Measurements from ENCODE around the gene OR10W1.

Gene OR10W1, protein sequence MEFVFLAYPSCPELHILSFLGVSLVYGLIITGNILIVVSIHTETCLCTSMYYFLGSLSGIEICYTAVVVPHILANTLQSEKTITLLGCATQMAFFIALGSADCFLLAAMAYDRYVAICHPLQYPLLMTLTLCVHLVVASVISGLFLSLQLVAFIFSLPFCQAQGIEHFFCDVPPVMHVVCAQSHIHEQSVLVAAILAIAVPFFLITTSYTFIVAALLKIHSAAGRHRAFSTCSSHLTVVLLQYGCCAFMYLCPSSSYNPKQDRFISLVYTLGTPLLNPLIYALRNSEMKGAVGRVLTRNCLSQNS

DNA sequence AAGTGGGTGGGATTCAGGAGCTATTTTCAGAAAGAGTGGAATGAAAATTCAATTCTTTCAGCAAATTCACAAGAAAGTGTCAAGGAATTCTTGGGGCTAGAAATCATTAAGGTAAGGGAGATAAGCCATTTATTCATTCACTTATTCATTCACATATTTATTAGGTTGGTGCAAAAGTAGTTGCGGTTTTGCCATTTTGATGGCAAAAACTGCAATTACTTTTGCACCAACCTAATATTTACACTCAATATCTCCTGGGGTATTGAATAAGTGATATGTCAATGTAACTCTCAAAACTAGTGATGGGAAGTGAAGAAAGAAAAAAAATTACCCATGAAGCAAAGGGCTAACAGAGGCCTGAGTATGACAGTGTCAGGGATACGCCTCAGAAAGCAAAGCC lies at the start of gene OR10W1:
TSS of gene OR10W1 (minus strand) at position 119 of the 400 bp plus-strand sequence. CDS start 402 bp downstream, outside the sequence.
- DNase-seq (ENCODE audit: low read depth, low spot score) = no peak

DNA sequence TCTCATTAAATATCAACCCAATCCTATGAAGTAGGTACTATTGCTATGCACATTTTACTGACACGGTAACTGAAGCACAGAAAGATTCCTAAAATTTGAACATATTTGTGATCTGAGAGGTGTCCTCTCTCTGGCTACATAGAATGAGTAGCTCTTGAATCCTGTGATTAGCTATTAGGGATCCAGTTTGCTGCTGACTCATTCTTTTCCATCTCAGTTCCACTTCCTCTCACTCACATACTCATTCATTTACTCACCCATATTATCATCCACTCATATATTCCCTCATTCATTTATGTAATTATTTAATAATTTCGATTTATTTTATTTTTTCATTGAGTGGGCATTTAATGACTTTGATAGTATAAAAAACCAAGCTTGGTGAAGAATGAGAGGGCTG lies 48.1 kb upstream of the OR10W1 start:
- DNase-seq (ENCODE audit: low read depth, low spot score) = no peak

DNA sequence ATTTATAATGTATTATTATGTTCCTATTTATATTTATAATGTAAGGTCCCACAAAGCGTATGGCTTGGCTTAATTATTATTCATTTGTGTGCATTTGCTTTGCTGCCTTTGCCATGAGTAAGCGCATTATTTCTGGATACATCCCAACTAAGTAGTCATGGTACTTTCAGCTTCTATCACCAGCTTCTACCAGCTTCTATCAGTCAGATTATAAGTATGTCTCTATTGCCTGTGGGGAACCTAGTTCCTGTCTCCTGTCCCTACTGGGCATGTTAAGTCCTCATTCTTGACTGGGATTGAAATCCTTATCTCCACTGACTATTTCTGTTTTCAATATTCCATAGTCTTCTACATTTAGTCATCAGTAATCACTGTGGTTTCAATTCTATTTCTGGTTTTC lies 33.5 kb upstream of the OR10W1 start:
- DNase-seq (ENCODE audit: low read depth, low spot score) = no peak

DNA sequence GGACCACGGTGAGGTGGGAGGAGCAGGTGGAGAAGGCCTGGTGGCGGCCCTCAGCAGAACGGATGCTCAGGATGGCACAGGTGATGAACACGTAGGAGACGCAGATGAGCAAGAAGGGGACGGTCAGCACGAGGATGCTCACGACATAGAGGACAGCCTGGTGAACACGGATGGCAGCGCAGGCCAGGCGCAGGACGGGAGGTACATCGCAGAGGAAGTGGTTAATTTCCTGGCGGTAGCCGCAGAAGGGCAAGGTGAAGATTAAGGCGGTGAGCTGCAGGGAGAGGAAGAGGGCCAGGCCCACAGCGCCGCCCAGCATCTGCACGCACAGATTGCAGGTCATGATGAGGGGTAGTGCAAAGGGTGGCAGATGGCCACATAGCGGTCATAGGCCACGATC lies 24.0 kb upstream of the OR10W1 start:
- DNase-seq (ENCODE audit: low read depth, low spot score) = no peak

DNA sequence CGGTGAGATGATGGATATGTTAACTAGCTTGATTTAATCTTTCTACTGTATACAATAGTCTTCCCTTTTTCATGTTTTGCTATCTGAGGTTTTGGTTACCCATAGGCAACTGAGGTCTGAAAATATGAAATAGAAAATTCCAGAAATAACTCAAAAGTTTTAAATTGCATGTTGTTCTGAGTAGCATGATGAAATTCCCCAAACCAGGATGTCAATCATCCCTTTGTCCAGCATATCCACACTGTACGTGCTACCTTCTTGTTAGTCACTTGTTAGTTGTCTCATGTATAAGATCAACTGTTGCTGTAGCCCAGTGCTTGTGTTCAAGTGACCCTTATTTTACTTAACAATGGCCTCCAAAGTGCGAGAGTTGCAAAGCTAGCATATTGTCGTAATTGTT lies 21.2 kb upstream of the OR10W1 start:
- DNase-seq (ENCODE audit: low read depth, low spot score) = no peak

DNA sequence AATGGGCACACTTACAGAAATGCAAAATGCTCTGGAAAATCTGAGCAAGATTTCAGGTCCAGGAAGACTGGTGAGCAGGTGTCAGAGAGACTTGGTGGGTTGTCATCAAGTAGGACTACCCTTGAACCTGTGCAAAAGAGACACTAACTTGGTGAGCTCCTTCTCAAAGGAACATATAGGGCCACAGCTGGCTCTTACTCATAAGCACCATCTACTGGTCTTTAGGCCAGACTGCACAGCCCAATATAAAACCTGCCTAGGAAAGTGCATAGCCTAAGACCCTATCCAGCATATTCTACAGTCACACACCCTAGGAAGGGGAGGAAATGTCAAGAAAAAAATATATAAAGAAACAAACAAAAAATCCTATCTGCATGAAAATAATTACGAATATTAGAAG lies 18.2 kb upstream of the OR10W1 start:
- DNase-seq (ENCODE audit: low read depth, low spot score) = peak; percentile 13

DNA sequence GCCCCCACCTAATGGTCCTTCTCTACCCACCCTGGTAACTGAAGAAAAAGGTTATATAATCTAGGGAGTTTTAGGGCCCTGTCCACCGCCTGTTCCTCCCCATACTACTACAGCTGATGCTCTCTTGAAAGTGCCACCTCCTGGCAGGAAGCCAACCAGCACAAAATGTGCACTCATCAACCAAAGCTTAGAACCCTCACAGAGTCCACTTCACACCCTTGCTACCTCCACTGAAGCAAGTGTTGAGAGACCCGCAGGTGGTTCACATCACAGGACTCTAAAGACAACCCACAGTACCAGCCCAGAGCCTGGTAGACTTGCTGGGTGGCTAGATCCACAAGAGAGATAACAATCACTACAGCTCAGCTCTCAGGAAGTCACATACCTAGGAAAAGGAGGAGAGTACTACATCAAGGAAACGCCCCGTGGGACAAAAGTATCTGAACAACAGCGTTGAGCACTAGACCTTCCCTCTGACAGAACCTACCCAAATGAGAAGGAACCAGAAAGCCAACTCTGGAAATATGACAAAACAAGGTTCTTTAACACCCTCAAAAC lies 17.5 kb upstream of the OR10W1 start:
- DNase-seq (ENCODE audit: low read depth, low spot score) = no peak

DNA sequence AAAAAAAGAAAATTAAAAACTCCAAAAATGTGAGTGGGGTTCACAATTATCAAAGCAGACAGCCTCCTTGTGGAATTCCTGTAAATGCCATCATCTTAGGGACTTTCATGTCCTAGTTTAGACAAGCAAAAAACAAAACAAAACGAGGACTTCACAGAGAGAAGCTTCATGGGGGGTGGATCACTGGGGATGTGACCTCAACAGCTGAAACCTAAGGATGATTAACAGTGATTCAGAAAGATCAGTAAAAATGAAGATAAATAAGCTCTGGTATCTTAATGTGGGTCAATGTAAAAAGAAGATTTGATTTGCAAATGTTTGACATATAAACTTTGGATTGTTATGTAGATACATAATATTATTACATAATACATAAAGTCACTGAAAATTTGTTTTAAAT lies 8.1 kb upstream of the OR10W1 start:
- no peak for DNase-seq (ENCODE audit: low read depth, low spot score)

DNA sequence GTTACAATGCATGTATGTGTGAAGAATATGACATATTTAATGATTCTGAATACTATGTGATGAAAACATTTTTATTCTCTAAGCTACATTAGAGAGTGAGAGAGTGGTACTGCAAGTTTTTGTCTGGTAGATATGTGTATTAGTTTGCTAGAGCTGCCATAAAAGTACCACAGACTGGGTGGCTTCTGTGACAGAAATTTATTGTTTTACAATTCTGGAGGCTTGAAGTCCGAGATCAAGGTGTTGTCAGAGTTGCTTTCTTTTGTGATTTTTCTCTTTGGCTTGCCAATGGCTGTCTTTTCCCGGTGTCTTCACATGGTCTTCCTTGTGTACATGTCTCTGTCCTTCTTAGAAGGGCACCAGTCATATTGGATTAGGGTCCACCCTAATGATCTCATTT lies 6.9 kb upstream of the OR10W1 start:
- no peak for DNase-seq (ENCODE audit: low read depth, low spot score)

DNA sequence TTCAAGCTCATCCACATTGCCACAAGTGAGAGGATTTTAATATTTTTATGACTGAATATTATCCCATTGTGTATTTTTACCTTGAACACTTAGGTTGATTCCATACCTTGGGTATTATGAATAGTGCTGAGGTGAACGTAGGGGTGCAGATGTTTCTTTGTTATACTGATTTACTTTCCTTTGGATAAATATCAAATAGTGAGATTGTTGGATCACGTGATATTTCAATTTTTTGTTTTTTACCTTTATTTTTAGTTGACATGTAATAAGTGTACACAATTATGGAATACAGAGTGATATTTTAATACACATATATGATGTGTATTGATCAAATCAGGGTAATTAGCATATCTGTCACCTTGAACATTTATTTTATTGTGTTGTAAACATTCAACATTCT lies 8.1 kb downstream of the OR10W1 start:
- DNase-seq (ENCODE audit: low read depth, low spot score) = no peak

DNA sequence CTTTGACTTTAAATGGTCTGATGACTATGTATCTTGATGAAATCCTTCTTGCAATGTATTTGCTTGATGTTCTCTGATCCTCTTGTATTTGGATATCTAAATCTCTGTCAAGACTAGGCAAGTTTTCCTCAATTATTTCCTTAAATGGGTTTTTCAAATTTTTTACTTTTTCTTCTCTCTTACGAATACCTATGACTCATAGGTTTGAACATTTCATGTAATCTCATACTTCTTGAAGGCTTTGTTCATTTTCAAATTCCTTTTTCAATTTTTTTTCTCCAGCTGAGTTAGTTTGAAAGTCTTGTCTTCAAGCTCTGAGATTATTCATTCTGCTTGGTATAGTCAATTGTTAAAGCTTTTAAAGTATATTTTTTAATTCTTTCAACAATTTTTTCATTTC lies 13.1 kb downstream of the OR10W1 start:
- DNase-seq (ENCODE audit: low read depth, low spot score) = no peak

DNA sequence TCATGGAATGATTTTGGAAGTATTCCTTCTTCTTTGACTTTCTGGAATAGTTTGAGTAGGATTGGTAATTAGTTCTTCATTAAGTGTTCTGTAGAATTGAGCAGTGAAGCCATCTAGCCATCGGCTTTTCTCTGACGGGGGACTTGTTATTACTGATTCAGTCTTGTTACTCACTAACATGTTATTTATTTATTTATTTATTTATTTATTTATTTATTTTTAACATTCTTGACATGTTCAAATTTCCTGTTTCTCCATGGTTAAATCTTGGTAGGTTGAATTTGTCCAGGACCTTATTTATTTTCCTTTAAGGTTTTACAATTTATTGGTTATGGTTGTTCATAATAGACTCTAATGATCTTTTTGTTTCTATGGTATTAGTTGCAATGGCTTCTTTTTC lies 24.1 kb downstream of the OR10W1 start:
- DNase-seq (ENCODE audit: low read depth, low spot score) = no peak

DNA sequence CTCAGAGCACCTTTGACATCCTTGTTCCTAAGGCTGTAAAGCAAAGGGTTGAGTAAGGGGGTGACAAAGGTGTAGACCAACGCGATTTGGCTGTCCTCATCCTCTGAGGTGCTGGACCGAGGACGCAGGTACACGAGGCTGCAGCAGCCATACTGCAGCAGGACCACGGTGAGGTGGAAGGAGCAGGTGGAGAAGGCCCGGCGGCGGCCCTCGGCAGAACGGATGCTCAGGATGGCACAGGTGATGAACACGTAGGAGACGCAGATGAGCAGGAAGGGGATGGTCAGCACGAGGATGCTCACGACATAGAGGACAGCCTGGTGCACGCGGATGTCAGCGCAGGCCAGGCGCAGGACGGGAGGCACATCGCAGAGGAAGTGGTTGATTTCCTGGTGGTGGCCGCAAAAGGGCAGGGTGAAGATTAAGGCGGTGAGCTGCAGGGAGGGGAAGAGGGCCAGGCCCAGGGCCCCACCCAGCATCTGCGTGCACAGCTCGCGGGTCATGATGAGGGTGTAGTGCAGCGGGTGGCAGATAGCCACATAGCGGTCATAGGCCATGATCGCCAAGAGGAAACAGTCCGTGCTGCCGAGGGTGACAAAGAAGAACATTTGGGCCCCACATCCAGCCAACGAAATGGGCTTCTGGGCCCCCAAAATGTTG lies 40.0 kb downstream of the OR10W1 start:
- DNase-seq (ENCODE audit: low read depth, low spot score) = no peak

DNA sequence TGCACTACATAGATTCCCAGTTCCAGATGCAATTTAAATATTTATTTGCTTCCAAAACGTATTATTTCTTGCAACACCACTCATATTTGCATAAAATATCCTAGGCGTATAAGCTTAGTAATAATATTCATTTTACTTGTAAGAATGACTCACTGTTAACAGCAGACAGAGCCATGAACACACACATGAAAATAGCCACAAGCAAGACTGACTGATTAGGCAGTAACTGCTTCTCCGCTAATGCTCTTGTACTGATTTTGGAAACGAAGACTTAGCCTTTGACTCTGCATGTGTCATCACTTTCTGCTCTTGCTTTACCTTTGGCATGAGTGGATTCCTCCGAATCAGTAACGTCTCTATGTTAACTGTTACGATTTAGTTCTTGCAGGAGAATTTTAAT lies 45.3 kb downstream of the OR10W1 start:
- no peak for DNase-seq (ENCODE audit: low read depth, low spot score)

Data from ELF-1 (cell line).